ENCODE data around the gene SMCHD1. TPM values are rescaled to one million over a fixed set of nuclear protein-coding genes. Genes with fewer than 3 reads are reported as not detected.

The SMCHD1 gene
- total RNA-seq, 1 donor from 2014 or later, result 28.3 TPM

DNA sequence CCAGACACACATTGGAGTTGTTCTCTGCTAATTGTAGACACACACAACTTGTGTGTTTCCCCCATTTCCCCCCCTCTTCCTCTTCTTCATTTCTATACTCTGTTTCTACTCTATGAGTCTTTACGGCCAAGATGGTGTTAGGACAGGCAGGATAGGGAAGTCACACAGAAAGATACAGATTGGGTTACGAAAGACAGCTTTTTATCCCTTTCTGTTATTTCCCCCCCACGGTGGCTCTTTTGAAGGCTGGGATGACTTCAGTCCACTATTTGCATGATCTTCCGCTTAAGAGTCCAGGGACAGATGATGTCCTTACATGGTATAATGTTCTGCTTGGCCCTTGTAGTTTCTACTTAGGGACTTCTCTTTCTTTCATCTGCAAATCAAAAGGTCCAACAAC, 189.6 kb downstream of the SMCHD1 start:
- Mint-ChIP-seq H3K4me1 (ENCODE audit: unreplicated experiment) (peaks cover 14% of the 10 kb centered on the region), H3K27me3 (ENCODE audit: unreplicated experiment) (peaks cover 15% of the 10 kb centered on the region), H3K36me3 (ENCODE audit: low read depth, unreplicated experiment) (no peaks in the 10 kb centered on the region), H3K4me3 (ENCODE audit: unreplicated experiment) (no peak overlapping the region), H3K27ac (ENCODE audit: unreplicated experiment) (no peak overlapping the region), H3K9me3 (ENCODE audit: unreplicated experiment) (no peaks in the 10 kb centered on the region)
- DNase-seq (ENCODE audit: low spot score), result no peak
- TF ChIP-seq, protein P1, sequence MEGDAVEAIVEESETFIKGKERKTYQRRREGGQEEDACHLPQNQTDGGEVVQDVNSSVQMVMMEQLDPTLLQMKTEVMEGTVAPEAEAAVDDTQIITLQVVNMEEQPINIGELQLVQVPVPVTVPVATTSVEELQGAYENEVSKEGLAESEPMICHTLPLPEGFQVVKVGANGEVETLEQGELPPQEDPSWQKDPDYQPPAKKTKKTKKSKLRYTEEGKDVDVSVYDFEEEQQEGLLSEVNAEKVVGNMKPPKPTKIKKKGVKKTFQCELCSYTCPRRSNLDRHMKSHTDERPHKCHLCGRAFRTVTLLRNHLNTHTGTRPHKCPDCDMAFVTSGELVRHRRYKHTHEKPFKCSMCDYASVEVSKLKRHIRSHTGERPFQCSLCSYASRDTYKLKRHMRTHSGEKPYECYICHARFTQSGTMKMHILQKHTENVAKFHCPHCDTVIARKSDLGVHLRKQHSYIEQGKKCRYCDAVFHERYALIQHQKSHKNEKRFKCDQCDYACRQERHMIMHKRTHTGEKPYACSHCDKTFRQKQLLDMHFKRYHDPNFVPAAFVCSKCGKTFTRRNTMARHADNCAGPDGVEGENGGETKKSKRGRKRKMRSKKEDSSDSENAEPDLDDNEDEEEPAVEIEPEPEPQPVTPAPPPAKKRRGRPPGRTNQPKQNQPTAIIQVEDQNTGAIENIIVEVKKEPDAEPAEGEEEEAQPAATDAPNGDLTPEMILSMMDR (IDR thresholded peaks at IDR 0.05; ENCODE audit: unreplicated experiment), result no peak

DNA sequence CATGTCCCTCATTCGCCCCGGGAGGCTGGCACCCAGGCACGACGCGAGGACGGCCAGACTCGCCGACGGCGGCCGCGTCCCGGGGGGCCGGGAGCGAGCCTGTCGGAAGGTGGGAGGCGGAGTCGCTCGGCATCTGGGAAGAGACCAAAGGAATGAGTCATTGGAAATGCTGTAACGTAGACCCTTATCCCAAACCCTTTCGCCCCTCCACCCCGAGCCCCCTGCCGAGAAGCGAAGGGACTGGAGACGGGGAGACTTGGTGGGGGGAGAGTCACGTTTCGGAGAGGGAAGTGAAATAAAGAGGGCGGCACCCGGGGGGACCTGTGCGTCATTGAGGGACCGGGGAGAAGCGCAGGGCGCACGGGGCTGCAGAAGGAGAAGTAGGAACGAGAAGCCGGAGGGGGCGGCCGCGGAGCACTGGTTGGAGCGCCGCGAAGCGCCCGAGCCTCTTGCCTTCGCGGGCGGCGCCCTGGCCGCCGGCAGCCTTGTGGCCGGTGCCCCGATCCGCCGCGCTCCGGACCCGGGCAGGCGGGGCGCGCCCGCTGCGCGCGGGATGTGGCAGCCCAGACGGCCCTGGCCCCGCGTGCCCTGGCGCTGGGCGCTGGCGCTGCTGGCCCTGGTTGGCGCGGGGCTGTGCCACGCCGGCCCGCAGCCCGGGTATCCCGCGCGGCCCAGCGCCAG, 191.2 kb downstream of the SMCHD1 start, which contains the start of gene EMILIN2:
Gene EMILIN2, plus strand, starts transcription at position 371 of the 681 bp plus-strand sequence. Its CDS starts 183 bp downstream, at position 554.
- H3K27me3 Mint-ChIP-seq (ENCODE audit: unreplicated experiment), result peaks cover 15% of the 10 kb centered on the region
- H3K27ac Mint-ChIP-seq (ENCODE audit: unreplicated experiment), result peak within 1 kb of the TSS; percentile 28

DNA sequence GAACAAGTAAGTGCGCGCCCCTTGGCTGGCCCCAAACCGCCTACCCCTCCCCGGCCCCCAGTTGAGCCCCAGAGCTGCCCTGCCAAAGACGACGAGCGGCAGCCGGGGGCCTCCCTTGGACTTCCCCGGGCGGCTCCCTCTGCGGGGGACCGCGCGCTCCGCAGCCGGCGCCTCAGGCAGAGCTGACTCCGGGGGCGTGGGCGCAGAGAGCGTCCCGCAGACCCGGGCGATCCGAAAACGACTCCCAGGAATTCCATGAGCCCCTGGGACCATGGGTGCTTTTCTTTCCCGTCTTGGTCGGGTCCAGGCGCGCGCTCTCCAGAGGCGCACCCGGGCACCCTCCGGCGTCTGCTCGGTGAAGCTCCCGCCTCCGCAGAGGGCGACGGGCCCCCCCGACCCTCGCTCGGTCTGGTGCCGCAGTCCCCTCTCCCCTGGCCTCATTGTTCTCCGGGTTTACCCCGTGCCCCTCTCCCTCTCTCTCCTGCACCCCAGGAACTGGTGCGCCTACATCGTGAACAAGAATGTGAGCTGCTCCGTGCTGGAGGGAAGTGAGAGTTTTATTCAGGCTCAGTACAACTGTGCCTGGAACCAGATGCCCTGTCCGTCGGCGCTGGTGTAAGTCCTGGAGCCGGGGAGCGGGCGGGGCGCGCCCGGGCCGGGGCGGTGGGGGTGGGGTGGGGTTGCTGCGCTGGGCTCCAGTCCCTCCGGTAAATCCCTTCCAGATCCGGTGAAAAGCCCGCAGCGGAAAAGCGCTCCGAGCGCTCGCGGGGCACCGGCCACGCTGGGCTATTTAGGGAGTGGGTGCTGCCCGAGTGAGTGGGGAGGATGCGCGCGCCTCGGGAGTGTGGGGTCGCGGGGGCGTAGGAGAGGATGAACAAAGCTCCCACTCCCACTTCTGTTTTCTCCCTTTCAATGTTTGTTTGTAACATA, 192.1 kb downstream of the SMCHD1 start:
- no peak overlapping the region for H3K27ac Mint-ChIP-seq (ENCODE audit: unreplicated experiment)
- H3K27me3 Mint-ChIP-seq (ENCODE audit: unreplicated experiment), result peaks cover 15% of the 10 kb centered on the region
- DNase-seq (ENCODE audit: low spot score), result peak; percentile 26
- TF ChIP-seq, protein P1 (IDR thresholded peaks at IDR 0.05; ENCODE audit: unreplicated experiment), result no peak
- no peaks in the 10 kb centered on the region for H3K9me3 Mint-ChIP-seq (ENCODE audit: unreplicated experiment)
- H3K4me1 Mint-ChIP-seq (ENCODE audit: unreplicated experiment), result peaks cover 18% of the 10 kb centered on the region
- peak overlapping the region; percentile 90 for H3K4me3 Mint-ChIP-seq (ENCODE audit: unreplicated experiment)
- no peaks in the 10 kb centered on the region for H3K36me3 Mint-ChIP-seq (ENCODE audit: low read depth, unreplicated experiment)

More for the DNA sequence above, 191.2 kb downstream of the SMCHD1 start, which contains the start of gene EMILIN2:
- no peaks in the 10 kb centered on the region for H3K9me3 Mint-ChIP-seq (ENCODE audit: unreplicated experiment)
- TF ChIP-seq, protein P1 (IDR thresholded peaks at IDR 0.05; ENCODE audit: unreplicated experiment), result no peak
- H3K36me3 Mint-ChIP-seq (ENCODE audit: low read depth, unreplicated experiment), result no peaks in the 10 kb centered on the region
- peak; percentile 29 for DNase-seq (ENCODE audit: low spot score)
- H3K4me1 Mint-ChIP-seq (ENCODE audit: unreplicated experiment), result peaks cover 18% of the 10 kb centered on the region
- peak within 1 kb of the TSS; percentile 90 for H3K4me3 Mint-ChIP-seq (ENCODE audit: unreplicated experiment)

DNA sequence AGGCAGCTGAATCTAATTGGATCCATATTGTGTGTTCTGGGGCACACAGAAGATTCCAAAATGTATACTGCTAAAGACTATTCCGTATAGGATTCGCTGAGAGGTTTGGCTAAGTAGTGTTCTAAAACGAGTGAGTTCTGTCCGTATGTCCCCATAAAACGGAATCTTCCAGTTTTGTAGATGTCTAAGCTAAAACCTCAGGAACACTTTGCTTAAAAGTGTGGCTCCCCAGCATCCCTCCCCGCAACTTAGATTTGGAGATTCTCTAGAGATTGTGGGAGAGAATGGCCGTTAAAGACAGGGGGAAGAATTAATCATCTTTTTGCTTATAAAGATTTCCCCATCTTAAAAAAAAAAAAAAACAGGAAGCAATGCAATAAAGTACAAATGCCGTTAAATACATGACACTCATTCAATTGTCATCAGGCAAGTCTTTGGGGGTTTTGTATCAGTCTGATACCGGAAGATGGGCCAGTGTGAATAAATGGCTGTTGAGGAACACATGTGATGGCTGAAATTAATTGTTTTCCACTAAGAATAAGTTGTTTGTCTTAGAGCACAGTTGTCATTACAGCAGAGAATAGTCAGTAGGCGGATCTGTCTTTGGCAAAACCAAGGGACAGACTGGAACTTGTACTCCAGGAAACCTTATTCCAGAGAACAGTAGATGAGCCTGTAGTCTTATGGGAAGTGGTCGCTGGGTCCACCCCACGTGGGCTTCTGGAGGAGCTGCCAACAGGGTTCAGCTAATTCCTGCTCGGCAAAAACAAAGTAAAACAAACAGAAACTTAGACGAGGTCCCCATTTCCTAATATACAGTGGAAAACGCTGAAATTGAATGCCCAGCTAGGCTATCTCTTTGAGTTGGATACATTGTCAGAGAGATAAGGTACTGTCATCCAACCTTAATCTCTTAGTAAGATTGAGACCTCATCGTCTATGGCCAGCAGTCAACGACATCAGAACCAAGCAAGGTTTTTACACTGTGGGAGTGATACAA, 193.0 kb downstream of the SMCHD1 start:
- DNase-seq (ENCODE audit: low spot score), result no peak
- peaks cover 15% of the 10 kb centered on the region for H3K27me3 Mint-ChIP-seq (ENCODE audit: unreplicated experiment)
- H3K4me1 Mint-ChIP-seq (ENCODE audit: unreplicated experiment), result peaks cover 18% of the 10 kb centered on the region
- TF ChIP-seq, protein P1 (IDR thresholded peaks at IDR 0.05; ENCODE audit: unreplicated experiment), result no peak
- H3K36me3 Mint-ChIP-seq (ENCODE audit: low read depth, unreplicated experiment), result no peaks in the 10 kb centered on the region
- H3K27ac Mint-ChIP-seq (ENCODE audit: unreplicated experiment), result no peak overlapping the region
- no peaks in the 10 kb centered on the region for H3K9me3 Mint-ChIP-seq (ENCODE audit: unreplicated experiment)
- H3K4me3 Mint-ChIP-seq (ENCODE audit: unreplicated experiment), result peak overlapping the region; percentile 71

Measured in endothelial cell (in vitro differentiated cells).